ENCODE data around the gene RESP18. TPM values are rescaled to one million over a fixed set of nuclear protein-coding genes. Genes with fewer than 3 reads are reported as not detected.

Gene RESP18
- total and polyA plus RNA-seq, 2 donors (not counting 1 experiment from before 2014, with no cell fraction given) = not detected

- no peak for ATAC-seq (ENCODE audit: low read depth)
- peaks cover 64% of the 10 kb centered on the region for H3K27me3 Mint-ChIP-seq
- CTCF ChIA-PET = interaction anchor here (1.3 kb wide), 1 partner anchor 145 kb away, joined by 8 read pairs; no protein-coding TSS in a partner anchor
These were observed 28.3 kb downstream of the RESP18 start for GRCh38 chr2:219304223-219304622.

More at GRCh38 chr2:219304223-219304622, 28.3 kb downstream of the RESP18 start:
- peaks cover 2% of the 10 kb centered on the region for H3K9me3 Mint-ChIP-seq (ENCODE audit: insufficient read depth)
- TF ChIP-seq CTCF (IDR thresholded peaks at IDR 0.05) (no peak), EZH2 (IDR thresholded peaks at IDR 0.05; ENCODE audit: borderline replicate concordance, insufficient read depth, low read depth, low read length, poor library complexity, severe bottlenecking) (no peak)
- POLR2A ChIA-PET = no interaction called here
- no peak overlapping the region for H3K27ac ChIP-seq (ENCODE audit: low read length in 2 of 2)
- no peak overlapping the region for H3K4me3 Mint-ChIP-seq
- H3K4me3 ChIP-seq (ENCODE audit: control extremely low read depth in 1 of 5, extremely low read depth in 1 of 5, insufficient read depth in 1 of 5, low read depth in 2 of 5, low read length in 4 of 5) = no peak overlapping the region
- no peaks in the 10 kb centered on the region for H3K79me2 ChIP-seq (ENCODE audit: control insufficient read depth, insufficient read depth, low read length)
- H3K4me2 ChIP-seq (replicated peaks; ENCODE audit: low read depth, low read length, poor library complexity, severe bottlenecking) = no peak overlapping the region
- no peaks in the 10 kb centered on the region for H4K20me1 ChIP-seq (ENCODE audit: control insufficient read depth, insufficient read depth, low read length, poor library complexity, severe bottlenecking)
- H3K9ac ChIP-seq (ENCODE audit: low read length) = no peak overlapping the region
- DNase-seq = no peak
- WGBS (ENCODE audit: insufficient coverage) = 17% methylated on average over 1 of the region's 2 CpGs
- intact Hi-C loops (cut with micrococcal nuclease) = no loop called here
- no peak overlapping the region for H2AFZ ChIP-seq (ENCODE audit: insufficient read depth, low read depth, low read length, poor library complexity, severe bottlenecking)
- H3K9me3 ChIP-seq (ENCODE audit: control extremely low read depth in 1 of 3, control insufficient read depth in 2 of 3, insufficient read depth in 1 of 3, low read length in 2 of 3) = peaks cover 0 to 17% (median 0%) of the 10 kb centered on the region in 3 donors
- H3K27ac Mint-ChIP-seq = no peak overlapping the region
- H3K4me1 ChIP-seq (ENCODE audit: control insufficient read depth in 2 of 2, insufficient read depth in 2 of 2, low read length in 2 of 2) = peaks cover 0 to under 1% of the 10 kb centered on the region in 2 donors
- no peaks in the 10 kb centered on the region for H3K4me1 Mint-ChIP-seq
- H3K27me3 ChIP-seq (replicated peaks in 1 of 4; ENCODE audit: control extremely low read depth in 1 of 4, control insufficient read depth in 3 of 4, insufficient read depth in 4 of 4, low read length in 3 of 4) = peaks cover 0 to 39% (median 18%) of the 10 kb centered on the region in 4 experiments
- H3K36me3 ChIP-seq (replicated peaks in 1 of 2; ENCODE audit: control extremely low read depth in 1 of 2, control insufficient read depth in 1 of 2, extremely low read depth in 1 of 2, insufficient read depth in 2 of 2, low read length in 1 of 2) = no peaks in the 10 kb centered on the region
